Ascending aorta (tissue), 2 donors: ENCODE results near the gene SUCLG2. TPM values are rescaled to one million over a fixed set of nuclear protein-coding genes. Genes with fewer than 3 reads are reported as not detected.

Experiments
- DNase-seq, 2 donors: peaks; one replicate each; pipeline ENCODE4 v3.0.0-alpha.2; 2019; ENCODE audit warnings: low spot score in 2 of 2
- H3K27ac ChIP-seq, 2 donors: fragments of 200-600 bp; sonication (generic); one replicate each; pipeline ENCODE4 v1.5.1; 2016 to 2017; ENCODE audit warnings: mild to moderate bottlenecking in 1 of 2
- H3K27me3 ChIP-seq: fragments of 200-600 bp; sonication (generic); one replicate; pipeline ENCODE4 v1.5.1; 2017
- H3K36me3 ChIP-seq, 2 donors: fragments of 200-600 bp; sonication (generic); one replicate each; pipeline ENCODE4 v1.5.1; 2016
- H3K4me1 ChIP-seq, 2 donors: fragments of 200-600 bp; sonication (generic); one replicate each; pipeline ENCODE4 v1.5.1; 2016 to 2017; ENCODE audit warnings: mild to moderate bottlenecking in 1 of 2
- H3K4me3 ChIP-seq, 2 donors: fragments of 200-600 bp; sonication (generic); one replicate each; pipeline ENCODE4 v1.5.1; 2016 to 2017; ENCODE audit warnings: mild to moderate bottlenecking in 1 of 2
- H3K9me3 ChIP-seq, 2 donors: fragments of 200-600 bp; sonication (generic); one replicate each; pipeline ENCODE4 v1.5.1; 2016
- intact Hi-C: fragments of 100-400 bp; cut with DNase I; formaldehyde crosslinking; loops from one replicate; pipeline ENCODE4 v1.15.1; 2023
- total RNA-seq: library from RNA; depleted of rRNA; stranded (reverse); fragments of >200 nt; gene quantifications from one replicate; pipeline ENCODE4 v1.1.0, GENCODE V29; 2016
- TF ChIP-seq, protein P1 (sequence below), 3 experiments: fragments of 200-600 bp in 2 of 3; fragments of 450-650 bp in 1 of 3; sonication (generic) in 2 of 3; IDR thresholded peaks; one replicate each; pipeline ENCODE4 v1.5.1; 2016 to 2019; ENCODE audit warnings: antibody characterized with exemption in 3 of 3, mild to moderate bottlenecking in 1 of 3, moderate library complexity in 1 of 3

SUCLG2 gene
- total RNA-seq, 1 donor from 2014 or later, result 33.6 TPM

DNA sequence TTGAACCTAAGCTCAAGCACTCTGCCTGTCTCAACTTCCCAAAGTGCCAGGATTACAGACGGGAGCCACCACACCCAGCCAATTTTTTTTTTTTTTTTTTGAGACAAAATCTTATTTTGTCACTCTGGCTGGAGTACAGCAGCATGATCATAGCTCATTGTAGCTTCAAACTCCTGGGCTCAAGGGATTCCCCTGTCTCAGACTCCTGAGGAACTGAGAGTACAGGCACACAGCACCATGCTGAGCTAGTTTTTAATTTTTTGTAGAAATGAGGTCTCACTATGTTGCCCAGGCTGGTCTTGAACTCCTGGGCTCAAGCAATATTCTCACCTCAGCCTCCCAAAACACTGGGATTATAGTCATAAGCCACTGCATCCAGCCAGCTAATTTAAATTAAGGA, 36.8 kb upstream of the SUCLG2 start:
- intact Hi-C loops, result no loop called here
- TF ChIP-seq, protein P1, sequence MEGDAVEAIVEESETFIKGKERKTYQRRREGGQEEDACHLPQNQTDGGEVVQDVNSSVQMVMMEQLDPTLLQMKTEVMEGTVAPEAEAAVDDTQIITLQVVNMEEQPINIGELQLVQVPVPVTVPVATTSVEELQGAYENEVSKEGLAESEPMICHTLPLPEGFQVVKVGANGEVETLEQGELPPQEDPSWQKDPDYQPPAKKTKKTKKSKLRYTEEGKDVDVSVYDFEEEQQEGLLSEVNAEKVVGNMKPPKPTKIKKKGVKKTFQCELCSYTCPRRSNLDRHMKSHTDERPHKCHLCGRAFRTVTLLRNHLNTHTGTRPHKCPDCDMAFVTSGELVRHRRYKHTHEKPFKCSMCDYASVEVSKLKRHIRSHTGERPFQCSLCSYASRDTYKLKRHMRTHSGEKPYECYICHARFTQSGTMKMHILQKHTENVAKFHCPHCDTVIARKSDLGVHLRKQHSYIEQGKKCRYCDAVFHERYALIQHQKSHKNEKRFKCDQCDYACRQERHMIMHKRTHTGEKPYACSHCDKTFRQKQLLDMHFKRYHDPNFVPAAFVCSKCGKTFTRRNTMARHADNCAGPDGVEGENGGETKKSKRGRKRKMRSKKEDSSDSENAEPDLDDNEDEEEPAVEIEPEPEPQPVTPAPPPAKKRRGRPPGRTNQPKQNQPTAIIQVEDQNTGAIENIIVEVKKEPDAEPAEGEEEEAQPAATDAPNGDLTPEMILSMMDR (IDR thresholded peaks at IDR 0.05), result no peak
- Histone ChIP-seq H3K4me3 (no peak overlapping the region), H3K4me1 (no peaks in the 10 kb centered on the region), H3K27ac (no peak overlapping the region), H3K36me3 (no peaks in the 10 kb centered on the region), H3K27me3 (no peaks in the 10 kb centered on the region), H3K9me3 (no peaks in the 10 kb centered on the region)
- DNase-seq, result no peak

DNA sequence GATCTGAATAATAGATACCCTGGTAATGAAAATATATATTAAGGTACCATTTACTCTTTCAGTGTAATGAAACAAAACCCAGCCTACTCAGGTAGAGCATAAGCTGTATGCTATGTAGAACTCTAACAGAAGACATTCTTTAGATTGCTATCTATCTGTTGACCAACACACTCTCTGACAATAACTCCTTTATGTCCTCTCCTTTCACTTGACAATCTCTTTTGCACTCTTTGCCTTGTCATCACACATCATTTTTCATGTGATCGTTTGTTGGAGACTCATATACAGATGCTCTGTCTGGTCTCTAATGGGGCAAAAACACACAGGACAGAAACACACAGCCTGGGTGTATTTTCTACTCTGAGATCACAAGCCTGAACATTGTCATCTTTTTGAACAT, 35.4 kb upstream of the SUCLG2 start:
- no peak for DNase-seq
- TF ChIP-seq, protein P1 (IDR thresholded peaks at IDR 0.05), result no peak
- Histone ChIP-seq H3K4me3 (no peak overlapping the region), H3K27me3 (no peaks in the 10 kb centered on the region), H3K9me3 (no peaks in the 10 kb centered on the region), H3K36me3 (no peaks in the 10 kb centered on the region), H3K4me1 (no peaks in the 10 kb centered on the region), H3K27ac (no peak overlapping the region)
- intact Hi-C loops, result no loop called here

DNA sequence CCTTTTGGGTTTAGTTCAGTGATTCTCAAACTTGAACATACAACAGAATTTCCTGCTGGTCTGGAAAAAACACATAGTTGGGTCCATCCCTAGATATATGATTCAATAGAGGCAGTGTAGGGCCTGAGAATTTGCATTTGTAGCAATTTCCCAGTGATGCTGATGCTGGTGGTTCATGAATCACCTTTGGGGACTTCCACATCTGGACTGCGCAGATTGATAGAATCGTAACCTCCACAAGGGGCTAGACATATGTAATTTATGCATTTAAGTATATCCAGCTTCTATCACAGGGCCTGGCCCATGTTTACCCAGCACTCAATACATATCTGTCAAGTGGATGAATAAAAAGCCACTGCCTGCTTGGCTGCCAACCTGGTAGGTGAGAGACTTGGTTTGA, 33.8 kb upstream of the SUCLG2 start:
- TF ChIP-seq, protein P1 (IDR thresholded peaks at IDR 0.05), result no peak
- no peak for DNase-seq

GRCh38 chr3:67686069-67686468, 31.7 kb upstream of the SUCLG2 start:
- Histone ChIP-seq H3K4me3 (no peak overlapping the region), H3K27me3 (no peaks in the 10 kb centered on the region), H3K36me3 (no peaks in the 10 kb centered on the region), H3K4me1 (no peaks in the 10 kb centered on the region), H3K9me3 (no peaks in the 10 kb centered on the region), H3K27ac (no peak overlapping the region)
- intact Hi-C loops, result no loop called here
- TF ChIP-seq, protein P1 (IDR thresholded peaks at IDR 0.05), result no peak
- no peak for DNase-seq

More for the DNA sequence above, 33.8 kb upstream of the SUCLG2 start:
- Histone ChIP-seq H3K27me3 (no peaks in the 10 kb centered on the region), H3K4me1 (no peaks in the 10 kb centered on the region), H3K4me3 (no peak overlapping the region), H3K27ac (no peak overlapping the region), H3K9me3 (no peaks in the 10 kb centered on the region), H3K36me3 (no peaks in the 10 kb centered on the region)
- intact Hi-C loops, result no loop called here

GRCh38 chr3:67685499-67685898, 31.1 kb upstream of the SUCLG2 start:
- no peak for DNase-seq
- Histone ChIP-seq H3K4me3 (no peak overlapping the region), H3K4me1 (no peaks in the 10 kb centered on the region), H3K36me3 (no peaks in the 10 kb centered on the region), H3K9me3 (no peaks in the 10 kb centered on the region), H3K27ac (no peak overlapping the region), H3K27me3 (no peaks in the 10 kb centered on the region)
- intact Hi-C loops, result no loop called here
- TF ChIP-seq, protein P1 (IDR thresholded peaks at IDR 0.05), result no peak

- DNase-seq, result no peak
- Histone ChIP-seq H3K27me3 (no peaks in the 10 kb centered on the region), H3K27ac (no peak overlapping the region), H3K4me1 (no peaks in the 10 kb centered on the region), H3K36me3 (no peaks in the 10 kb centered on the region), H3K4me3 (no peak overlapping the region), H3K9me3 (no peaks in the 10 kb centered on the region)
- intact Hi-C loops, result no loop called here
- TF ChIP-seq, protein P1 (IDR thresholded peaks at IDR 0.05), result no peak
Observed at GRCh38 chr3:67684211-67684610, 29.8 kb upstream of the SUCLG2 start.
